NCI-H1436 treated with DMSO at 0.1 percent for 48 hours (cell line): ENCODE data around the gene OR2V2.

Experiments used
- DNase-seq: peaks from one replicate; lab custom pipeline; 2025; lab: John Stamatoyannopoulos, UW

Gene OR2V2

GRCh38 chr5:181207214-181207959 lies 60.0 kb downstream of the OR2V2 start:
- no peak for DNase-seq

- no peak for DNase-seq
Observed at GRCh38 chr5:181207960-181208253, 60.5 kb downstream of the OR2V2 start.
